Coronary artery (tissue), 2 donors: ENCODE measurements around the gene CCL25.

Experiments
- DNase-seq: peaks from one replicate; pipeline ENCODE4 v3.0.0-alpha.2; 2017; ENCODE audit warnings: low spot score
- H3K27ac ChIP-seq, 2 donors: fragments of 200-600 bp; sonication (generic); one replicate each; pipeline ENCODE4 v1.5.1; 2016 to 2019
- H3K4me3 ChIP-seq: fragments of 200-600 bp; sonication (generic); 2 replicates; pipeline ENCODE4 v1.5.1; 2016; ENCODE audit warnings: mild to moderate bottlenecking, moderate library complexity
- TF ChIP-seq, protein P1 (sequence below): fragments of 200-600 bp; sonication (generic); IDR thresholded peaks from one replicate; pipeline ENCODE4 v1.5.1; 2019; ENCODE audit warnings: antibody characterized with exemption

The CCL25 gene

DNA sequence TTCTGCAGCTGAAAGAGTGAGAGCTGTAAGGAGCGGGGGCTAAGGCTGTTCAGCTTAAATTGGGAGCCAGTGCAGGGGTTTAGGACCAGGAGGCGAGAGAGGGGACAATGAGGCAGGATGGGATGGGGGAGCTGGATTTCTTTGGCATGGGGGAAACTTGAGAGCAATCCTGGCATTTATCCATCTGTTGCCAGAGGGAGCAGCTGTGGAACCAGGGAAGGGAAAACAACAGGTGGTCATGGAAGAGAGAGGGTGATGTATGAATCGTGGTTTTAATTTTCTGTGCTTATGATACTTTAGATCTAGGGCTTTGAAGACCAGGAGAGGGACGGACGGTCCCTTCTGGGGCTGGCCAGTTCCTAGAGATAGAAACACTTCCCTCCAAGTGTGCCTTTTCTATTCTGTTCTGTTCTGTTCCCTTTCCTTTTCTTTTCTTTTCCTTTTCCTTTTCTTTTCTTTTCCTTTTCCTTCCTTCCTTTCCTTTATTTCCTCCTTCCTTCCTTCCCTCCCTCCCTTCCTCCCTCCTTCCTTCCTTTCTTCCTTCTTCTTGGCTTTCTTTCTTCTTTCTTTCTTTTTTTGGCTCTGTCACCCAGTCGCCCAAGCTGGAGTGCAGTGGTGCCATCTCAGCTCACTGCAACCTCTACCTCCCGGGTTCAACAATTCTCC is 16.0 kb upstream of the CCL25 start:
- no peak for DNase-seq
- TF ChIP-seq, protein P1, sequence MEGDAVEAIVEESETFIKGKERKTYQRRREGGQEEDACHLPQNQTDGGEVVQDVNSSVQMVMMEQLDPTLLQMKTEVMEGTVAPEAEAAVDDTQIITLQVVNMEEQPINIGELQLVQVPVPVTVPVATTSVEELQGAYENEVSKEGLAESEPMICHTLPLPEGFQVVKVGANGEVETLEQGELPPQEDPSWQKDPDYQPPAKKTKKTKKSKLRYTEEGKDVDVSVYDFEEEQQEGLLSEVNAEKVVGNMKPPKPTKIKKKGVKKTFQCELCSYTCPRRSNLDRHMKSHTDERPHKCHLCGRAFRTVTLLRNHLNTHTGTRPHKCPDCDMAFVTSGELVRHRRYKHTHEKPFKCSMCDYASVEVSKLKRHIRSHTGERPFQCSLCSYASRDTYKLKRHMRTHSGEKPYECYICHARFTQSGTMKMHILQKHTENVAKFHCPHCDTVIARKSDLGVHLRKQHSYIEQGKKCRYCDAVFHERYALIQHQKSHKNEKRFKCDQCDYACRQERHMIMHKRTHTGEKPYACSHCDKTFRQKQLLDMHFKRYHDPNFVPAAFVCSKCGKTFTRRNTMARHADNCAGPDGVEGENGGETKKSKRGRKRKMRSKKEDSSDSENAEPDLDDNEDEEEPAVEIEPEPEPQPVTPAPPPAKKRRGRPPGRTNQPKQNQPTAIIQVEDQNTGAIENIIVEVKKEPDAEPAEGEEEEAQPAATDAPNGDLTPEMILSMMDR, result no peak
- no peak overlapping the region for H3K4me3 ChIP-seq
- no peak overlapping the region for H3K27ac ChIP-seq

DNA sequence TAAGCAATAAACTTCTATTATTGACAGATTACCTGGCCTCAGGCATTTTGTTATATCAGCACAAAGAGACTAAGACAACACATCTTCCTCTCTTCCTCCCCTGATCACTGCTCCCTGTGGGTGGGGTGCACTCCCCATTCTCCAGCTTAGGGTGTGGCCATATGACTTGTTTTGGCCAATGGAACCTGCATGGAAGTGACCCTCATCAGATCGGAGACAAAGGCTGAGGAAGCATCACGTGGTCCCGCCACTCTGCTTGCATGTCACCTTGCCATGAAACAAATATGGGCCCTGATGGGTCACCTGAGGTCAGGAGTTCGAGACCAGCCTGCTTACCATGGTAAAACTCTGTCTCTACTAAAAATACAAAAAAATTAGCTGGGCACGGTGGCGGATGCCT is 13.7 kb upstream of the CCL25 start:
- DNase-seq, result no peak
- Histone ChIP-seq H3K4me3 (no peak overlapping the region), H3K27ac (no peak overlapping the region)
- TF ChIP-seq, protein P1, result no peak

DNA sequence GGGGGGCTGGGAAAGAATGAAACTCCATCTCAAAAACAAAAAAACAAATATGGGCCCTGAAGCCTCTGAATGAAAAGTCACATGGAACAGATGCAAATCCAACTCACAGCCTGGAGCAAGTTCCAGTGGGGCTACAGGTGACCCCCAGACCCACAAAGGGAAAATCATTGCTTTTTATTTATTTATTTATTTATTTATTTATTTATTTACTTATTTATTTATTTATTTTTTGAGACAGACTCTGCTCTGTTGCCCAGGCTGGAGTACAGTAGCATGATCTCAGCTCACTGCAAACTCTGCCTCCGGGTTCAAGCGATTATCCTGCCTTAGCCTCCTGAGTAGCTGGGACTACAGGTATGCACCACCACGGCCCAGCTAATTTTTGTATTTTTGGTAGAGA is 13.3 kb upstream of the CCL25 start:
- Histone ChIP-seq H3K4me3 (no peak overlapping the region), H3K27ac (no peak overlapping the region)
- DNase-seq, result no peak
- TF ChIP-seq, protein P1, result no peak

DNA sequence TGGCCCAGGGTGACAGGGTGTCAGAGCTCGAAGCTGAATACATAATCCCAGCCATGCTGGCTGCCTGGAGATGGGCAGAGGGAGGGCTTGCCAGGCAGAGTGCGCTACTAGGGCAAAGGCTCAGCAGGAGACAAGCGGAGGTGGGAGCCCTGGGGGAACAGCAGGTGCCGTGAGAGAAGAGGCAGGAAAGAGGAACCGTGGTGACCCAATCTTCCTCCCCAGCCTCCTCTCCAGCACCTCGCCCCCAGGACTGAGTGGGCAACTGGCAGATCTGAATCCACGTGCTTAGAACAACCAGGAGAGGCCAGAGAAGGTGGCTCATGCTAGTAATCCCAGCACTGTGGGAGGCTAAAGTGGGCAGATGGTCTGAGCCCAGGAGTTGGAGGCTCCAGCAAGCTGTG is 11.0 kb upstream of the CCL25 start:
- TF ChIP-seq, protein P1, result no peak
- DNase-seq, result no peak
- H3K27ac ChIP-seq, result no peak overlapping the region
- H3K4me3 ChIP-seq, result no peak overlapping the region

DNA sequence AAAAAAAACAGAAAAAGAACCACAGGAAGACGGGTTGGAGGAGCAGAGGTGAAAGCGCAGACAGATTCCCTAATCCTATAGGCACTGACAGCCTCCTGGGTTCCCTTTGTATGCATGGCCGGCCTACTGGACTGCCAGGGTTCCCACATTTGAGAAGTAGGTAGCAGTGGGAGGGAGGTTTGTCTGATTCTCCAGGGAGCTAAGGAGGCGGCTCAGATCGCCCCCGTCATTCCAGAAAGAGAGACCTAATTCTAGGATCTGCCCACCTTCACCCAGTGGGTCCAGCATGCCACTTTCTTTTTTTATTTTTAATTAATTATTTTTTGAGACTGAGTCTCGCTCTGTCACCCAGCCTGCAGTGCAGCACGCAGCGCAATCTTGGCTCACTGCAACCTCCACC is 9.7 kb upstream of the CCL25 start:
- no peak overlapping the region for H3K4me3 ChIP-seq
- no peak for DNase-seq
- H3K27ac ChIP-seq, result no peak overlapping the region
- TF ChIP-seq, protein P1, result no peak

DNA sequence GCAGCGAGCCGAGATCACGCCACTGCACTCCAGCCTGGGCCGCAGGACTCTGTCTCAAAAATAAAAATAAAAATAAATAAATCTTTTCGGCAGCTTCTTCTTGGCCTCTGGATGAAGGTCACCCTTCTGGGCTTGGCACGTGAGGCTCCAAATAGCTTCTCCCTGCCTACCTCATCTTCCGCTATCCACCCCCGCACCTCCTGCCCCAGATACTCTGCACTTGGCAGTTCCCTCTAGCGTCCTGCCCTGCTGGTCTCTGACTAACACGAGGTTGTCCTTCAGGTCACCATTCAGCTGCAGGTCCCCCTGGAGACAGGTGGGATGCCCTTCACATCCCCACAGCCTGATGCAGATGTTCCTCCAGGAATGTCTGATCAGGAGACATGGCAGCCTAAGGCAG is 8.5 kb upstream of the CCL25 start:
- TF ChIP-seq, protein P1, result no peak
- Histone ChIP-seq H3K27ac (no peak overlapping the region), H3K4me3 (no peak overlapping the region)
- no peak for DNase-seq

DNA sequence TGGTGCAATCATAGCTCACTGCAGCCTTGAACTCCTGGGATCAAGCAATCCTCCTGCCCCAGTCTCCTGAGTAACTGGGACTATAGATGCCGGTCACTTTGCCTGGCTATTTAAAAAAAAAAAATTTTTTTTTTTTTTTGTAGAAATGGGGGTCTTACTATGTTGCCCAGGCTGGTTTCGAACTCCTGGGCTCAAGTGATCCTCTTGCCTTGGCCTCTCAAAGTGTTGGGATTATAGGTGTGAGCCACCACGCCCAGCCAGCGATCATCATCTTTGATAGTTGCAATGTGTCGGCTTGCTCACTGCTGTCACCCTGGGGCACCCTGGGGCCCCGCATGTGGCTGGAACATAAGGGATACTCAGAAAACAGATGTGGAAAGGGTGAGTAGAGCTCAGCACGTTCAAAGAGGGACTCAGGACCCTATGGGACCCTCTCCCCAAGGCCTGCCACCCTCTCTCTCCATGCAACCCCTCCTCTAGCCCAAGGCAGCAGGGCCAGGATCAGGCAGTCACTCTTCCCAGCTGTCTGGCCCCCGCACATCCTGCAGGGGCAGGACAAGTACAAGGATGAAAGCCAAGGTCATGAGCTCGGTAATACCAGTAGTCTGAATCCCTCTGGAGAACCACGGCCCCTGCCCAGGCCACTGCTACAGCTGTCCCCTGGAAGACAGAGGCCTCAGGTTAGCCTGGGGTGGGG is 6.5 kb upstream of the CCL25 start:
- no peak for DNase-seq
- TF ChIP-seq, protein P1, result no peak
- H3K4me3 ChIP-seq, result no peak overlapping the region
- H3K27ac ChIP-seq, result no peak overlapping the region
